Neural cell (in vitro differentiated cells): Measurements from ENCODE around the gene DNM3. TPM values are rescaled to one million over a fixed set of nuclear protein-coding genes. Genes with fewer than 3 reads are reported as not detected.

Experiments used
- H2AFZ ChIP-seq: fragments of 200-600, 300-800 bp; sonication (generic), shearing (Covaris generic); 2 replicates; pipeline ENCODE4 v1.6.0; 2014; ENCODE audit warnings: low read depth, mild to moderate bottlenecking, antibody characterized with exemption, low read length, moderate library complexity
- H3F3A ChIP-seq: fragments of 200-600 bp; shearing (Covaris generic); 2 replicates; pipeline ENCODE4 v1.6.1; 2016; ENCODE audit warnings: mild to moderate bottlenecking, moderate library complexity, mixed read lengths, antibody characterized with exemption, low read length; ENCODE audit not compliant: insufficient read depth, poor library complexity, severe bottlenecking
- H3K27ac ChIP-seq: fragments of 200-600, 300-800 bp; sonication (generic), shearing (Covaris generic); 2 replicates; pipeline ENCODE4 v1.5.1; 2014; ENCODE audit warnings: mild to moderate bottlenecking, low read length, moderate library complexity
- H3K27me3 ChIP-seq: fragments of 300-800, 200-600 bp; sonication (generic), shearing (Covaris generic); 2 replicates; pipeline ENCODE4 v1.6.0; 2014; ENCODE audit warnings: mild to moderate bottlenecking, low read depth, low read length, moderate library complexity; ENCODE audit not compliant: insufficient read depth
- H3K36me3 ChIP-seq: fragments of 300-800, 200-600 bp; sonication (generic), shearing (Covaris generic); 2 replicates; pipeline ENCODE4 v1.5.1; 2014; ENCODE audit warnings: mild to moderate bottlenecking, antibody characterized with exemption, low read length, moderate library complexity; ENCODE audit not compliant: insufficient read depth
- H3K4me2 ChIP-seq: fragments of 300-800, 200-600 bp; sonication (generic), shearing (Covaris generic); 2 replicates; pipeline ENCODE4 v1.6.0; 2014; ENCODE audit warnings: mild to moderate bottlenecking, low read length
- H3K4me3 ChIP-seq: fragments of 300-800, 200-600 bp; sonication (generic), shearing (Covaris generic); 2 replicates; pipeline ENCODE4 v1.5.1; 2014; ENCODE audit warnings: mild to moderate bottlenecking, low read length, moderate library complexity
- H3K79me2 ChIP-seq: fragments of 200-600 bp; shearing (Covaris generic); replicated peaks from 2 replicates; pipeline ENCODE4 v1.6.0; 2014; ENCODE audit warnings: mild to moderate bottlenecking, low read length, moderate library complexity; ENCODE audit not compliant: insufficient read depth
- H3K9ac ChIP-seq: fragments of 300-800, 200-600 bp; sonication (generic), shearing (Covaris generic); 2 replicates; pipeline ENCODE4 v1.6.1; 2016; ENCODE audit warnings: mild to moderate bottlenecking, low read length, mixed read lengths
- H3K9me2 ChIP-seq: fragments of 200-600 bp; shearing (Covaris generic); 2 replicates; pipeline ENCODE4 v1.6.1; 2016; ENCODE audit warnings: mild to moderate bottlenecking, low read length, mixed read lengths; ENCODE audit not compliant: insufficient read depth
- H3K9me3 ChIP-seq: fragments of 200-600, 300-800 bp; sonication (generic), shearing (Covaris generic); 2 replicates; pipeline ENCODE4 v1.6.1; 2016; ENCODE audit warnings: mild to moderate bottlenecking, mixed run types, low read length, moderate library complexity, mixed read lengths
- H4K20me1 ChIP-seq: fragments of 200-600 bp; shearing (Covaris generic); 2 replicates; pipeline ENCODE4 v1.6.1; 2016; ENCODE audit warnings: mild to moderate bottlenecking, mixed run types; ENCODE audit not compliant: insufficient read depth
- CTCF ChIP-seq: fragments of 450-650 bp; IDR thresholded peaks from 2 replicates; pipeline ENCODE4 v1.5.1; 2014; ENCODE audit warnings: antibody characterized with exemption, mild to moderate bottlenecking, moderate library complexity; ENCODE audit not compliant: poor library complexity, severe bottlenecking
- EP300 ChIP-seq: fragments of 450-650 bp; conservative IDR thresholded peaks from 2 replicates; pipeline ENCODE4 v1.6.1; 2014; ENCODE audit warnings: antibody characterized with exemption, mild to moderate bottlenecking, moderate library complexity; ENCODE audit not compliant: poor library complexity, severe bottlenecking
- EZH2 ChIP-seq: fragments of 200-600, 300-800 bp; shearing (Covaris generic), sonication (generic); IDR thresholded peaks from 2 replicates; pipeline ENCODE4 v1.6.1; 2014; ENCODE audit warnings: antibody characterized with exemption, low read length, borderline replicate concordance, mild to moderate bottlenecking; ENCODE audit not compliant: insufficient read depth, poor library complexity, severe bottlenecking
- MXI1 ChIP-seq: fragments of 450-650 bp; conservative IDR thresholded peaks from 2 replicates; pipeline ENCODE4 v1.6.1; 2014; ENCODE audit warnings: antibody characterized with exemption, mild to moderate bottlenecking; ENCODE audit not compliant: poor library complexity, severe bottlenecking
- POLR2AphosphoS5 ChIP-seq: IDR thresholded peaks from 2 replicates; pipeline ENCODE4 v1.6.1; 2012
- RAD21 ChIP-seq: fragments of 450-650 bp; conservative IDR thresholded peaks from 2 replicates; pipeline ENCODE4 v1.6.1; 2014; ENCODE audit warnings: antibody characterized with exemption, mild to moderate bottlenecking, moderate library complexity
- SMC3 ChIP-seq: fragments of 450-650 bp; conservative IDR thresholded peaks from 2 replicates; pipeline ENCODE4 v1.6.1; 2014; ENCODE audit warnings: antibody characterized with exemption, mild to moderate bottlenecking, moderate library complexity; ENCODE audit not compliant: poor library complexity
- TAF1 ChIP-seq: IDR thresholded peaks from 2 replicates; pipeline ENCODE4 v1.6.1; 2012; ENCODE audit warnings: low read depth
- polyA plus RNA-seq: library from polyadenylated mRNA; depleted of rRNA; stranded (reverse); fragments of >200 nt; gene quantifications from 2 replicates; pipeline ENCODE4 v1.2.3, GENCODE V29; 2014
- TF ChIP-seq, protein P1 (sequence below): IDR thresholded peaks from 2 replicates; pipeline ENCODE4 v1.6.1; 2012; ENCODE audit warnings: borderline replicate concordance

Gene DNM3
- polyA plus RNA-seq, 1 donor from 2014 or later = 37.1 TPM

GRCh38 chr1:172176206-172176605 is 334.9 kb downstream of the DNM3 start:
- Histone ChIP-seq H3K27ac (no peak overlapping the region), H3K9me2 (no peaks in the 10 kb centered on the region), H3K9me3 (no peaks in the 10 kb centered on the region), H3K27me3 (no peaks in the 10 kb centered on the region), H3K4me3 (no peak overlapping the region), H4K20me1 (no peaks in the 10 kb centered on the region), H3K4me2 (no peak overlapping the region), H2AFZ (no peak overlapping the region), H3K79me2 (no peaks in the 10 kb centered on the region), H3K36me3 (no peaks in the 10 kb centered on the region), H3K9ac (no peak overlapping the region), H3F3A (no peaks in the 10 kb centered on the region)
- TF ChIP-seq TAF1 (no peak), SMC3 (no peak), EP300 (no peak), RAD21 (no peak), CTCF (no peak), MXI1 (no peak)
- TF ChIP-seq, protein P1, sequence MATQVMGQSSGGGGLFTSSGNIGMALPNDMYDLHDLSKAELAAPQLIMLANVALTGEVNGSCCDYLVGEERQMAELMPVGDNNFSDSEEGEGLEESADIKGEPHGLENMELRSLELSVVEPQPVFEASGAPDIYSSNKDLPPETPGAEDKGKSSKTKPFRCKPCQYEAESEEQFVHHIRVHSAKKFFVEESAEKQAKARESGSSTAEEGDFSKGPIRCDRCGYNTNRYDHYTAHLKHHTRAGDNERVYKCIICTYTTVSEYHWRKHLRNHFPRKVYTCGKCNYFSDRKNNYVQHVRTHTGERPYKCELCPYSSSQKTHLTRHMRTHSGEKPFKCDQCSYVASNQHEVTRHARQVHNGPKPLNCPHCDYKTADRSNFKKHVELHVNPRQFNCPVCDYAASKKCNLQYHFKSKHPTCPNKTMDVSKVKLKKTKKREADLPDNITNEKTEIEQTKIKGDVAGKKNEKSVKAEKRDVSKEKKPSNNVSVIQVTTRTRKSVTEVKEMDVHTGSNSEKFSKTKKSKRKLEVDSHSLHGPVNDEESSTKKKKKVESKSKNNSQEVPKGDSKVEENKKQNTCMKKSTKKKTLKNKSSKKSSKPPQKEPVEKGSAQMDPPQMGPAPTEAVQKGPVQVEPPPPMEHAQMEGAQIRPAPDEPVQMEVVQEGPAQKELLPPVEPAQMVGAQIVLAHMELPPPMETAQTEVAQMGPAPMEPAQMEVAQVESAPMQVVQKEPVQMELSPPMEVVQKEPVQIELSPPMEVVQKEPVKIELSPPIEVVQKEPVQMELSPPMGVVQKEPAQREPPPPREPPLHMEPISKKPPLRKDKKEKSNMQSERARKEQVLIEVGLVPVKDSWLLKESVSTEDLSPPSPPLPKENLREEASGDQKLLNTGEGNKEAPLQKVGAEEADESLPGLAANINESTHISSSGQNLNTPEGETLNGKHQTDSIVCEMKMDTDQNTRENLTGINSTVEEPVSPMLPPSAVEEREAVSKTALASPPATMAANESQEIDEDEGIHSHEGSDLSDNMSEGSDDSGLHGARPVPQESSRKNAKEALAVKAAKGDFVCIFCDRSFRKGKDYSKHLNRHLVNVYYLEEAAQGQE = no peak

GRCh38 chr1:172177849-172178248 is 336.6 kb downstream of the DNM3 start:
- Histone ChIP-seq H3K27ac (no peak overlapping the region), H3K27me3 (no peaks in the 10 kb centered on the region), H3K9ac (no peak overlapping the region), H3K4me2 (no peak overlapping the region), H3K9me3 (no peaks in the 10 kb centered on the region), H3K9me2 (no peaks in the 10 kb centered on the region), H2AFZ (no peak overlapping the region), H4K20me1 (no peaks in the 10 kb centered on the region), H3K4me3 (no peak overlapping the region), H3F3A (no peaks in the 10 kb centered on the region), H3K79me2 (no peaks in the 10 kb centered on the region), H3K36me3 (no peaks in the 10 kb centered on the region)
- TF ChIP-seq CTCF (no peak), MXI1 (no peak), RAD21 (no peak), SMC3 (no peak), EZH2 (no peak), TAF1 (no peak), POLR2AphosphoS5 (no peak), EP300 (no peak)
- TF ChIP-seq, protein P1 = no peak
